HG03095 (cell line): Measurements from ENCODE around the gene FBXL16.

ENCODE experiments used
- ATAC-seq: cut with Tn5 transposase; IDR thresholded peaks from one replicate; pipeline ENCODE4 v1.9.1; 2021; ENCODE audit warnings: moderate library complexity; ENCODE audit not compliant: unreplicated experiment

The FBXL16 gene

DNA sequence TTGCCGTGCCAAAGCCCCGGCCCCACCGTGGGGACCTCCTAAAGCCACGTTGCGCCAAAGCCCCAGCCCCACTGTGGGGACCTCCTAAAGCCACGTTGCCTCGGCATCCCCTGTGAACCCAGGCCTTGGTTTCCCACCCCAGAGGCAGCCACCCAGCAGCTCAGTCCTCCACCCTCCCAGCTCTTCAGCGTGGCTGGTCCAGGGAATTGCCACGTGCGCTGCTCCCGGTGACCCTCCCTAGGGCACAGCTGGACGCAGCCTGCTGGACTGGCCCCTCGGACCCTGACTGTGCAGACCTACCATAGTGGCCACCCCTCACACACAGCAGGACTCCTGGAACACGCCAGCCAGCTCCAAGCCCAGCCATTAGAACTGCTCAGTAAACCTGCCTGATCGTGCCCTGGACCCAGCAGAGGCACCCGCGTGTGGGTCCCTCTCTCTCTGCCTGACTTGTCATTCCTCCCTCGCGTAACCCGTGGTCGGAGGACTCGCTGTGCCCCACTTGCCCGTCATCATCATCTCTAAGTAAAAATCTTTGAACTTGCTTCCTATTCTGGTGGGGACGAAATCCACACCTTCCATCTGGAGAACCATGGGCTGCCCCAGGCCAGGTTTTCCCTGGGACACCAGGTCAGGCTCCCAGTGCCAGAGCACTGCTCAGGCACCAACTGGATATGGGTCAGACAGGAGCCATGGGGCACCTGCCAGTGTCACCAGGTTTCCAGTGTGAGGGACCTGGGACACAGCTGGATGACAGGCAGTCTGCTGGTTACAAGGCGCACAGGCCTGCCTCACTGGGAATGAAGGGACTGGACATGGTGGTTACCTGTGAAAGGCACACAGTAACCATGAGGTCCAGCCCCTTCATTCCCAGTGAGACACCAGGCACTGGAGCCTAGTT, 29.6 kb upstream of the FBXL16 start:
- ATAC-seq: no peak

DNA sequence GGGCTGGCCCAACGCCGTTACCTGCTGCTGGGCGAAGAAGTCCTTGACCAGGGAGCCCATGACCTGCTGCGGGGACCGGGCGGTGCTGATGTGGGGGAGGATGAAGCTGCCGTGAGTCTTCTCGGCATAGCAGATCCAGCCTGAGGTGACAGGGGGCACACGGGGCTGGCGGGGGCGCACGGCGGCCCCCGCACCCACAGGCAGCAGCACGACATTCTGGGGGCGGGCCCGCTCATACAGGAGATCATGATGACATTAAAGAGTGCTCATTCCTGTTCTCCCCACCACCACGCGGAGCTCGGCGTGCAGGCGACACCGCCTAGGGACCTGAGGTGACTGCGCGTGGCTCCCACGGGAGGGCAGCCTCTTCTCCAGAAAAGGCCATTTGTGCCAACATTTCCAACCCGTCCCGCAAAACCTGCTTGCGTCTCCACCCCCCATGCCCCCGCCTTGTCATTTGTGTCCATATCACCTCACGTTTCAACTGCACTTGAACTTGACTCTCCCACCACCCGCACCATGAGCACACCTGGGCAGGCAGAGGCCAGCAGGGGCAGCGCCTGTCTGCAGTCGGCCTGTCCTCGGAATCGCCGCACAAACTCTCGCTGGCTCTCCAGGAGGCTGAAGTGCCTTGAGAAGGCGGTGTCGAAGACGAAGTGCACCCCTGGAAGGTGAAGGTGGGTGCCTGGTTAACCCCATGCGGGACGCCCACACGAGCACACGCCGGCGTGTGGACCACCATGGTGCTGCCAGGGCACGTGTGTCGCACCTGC, 28.8 kb upstream of the FBXL16 start:
- ATAC-seq: no peak

DNA sequence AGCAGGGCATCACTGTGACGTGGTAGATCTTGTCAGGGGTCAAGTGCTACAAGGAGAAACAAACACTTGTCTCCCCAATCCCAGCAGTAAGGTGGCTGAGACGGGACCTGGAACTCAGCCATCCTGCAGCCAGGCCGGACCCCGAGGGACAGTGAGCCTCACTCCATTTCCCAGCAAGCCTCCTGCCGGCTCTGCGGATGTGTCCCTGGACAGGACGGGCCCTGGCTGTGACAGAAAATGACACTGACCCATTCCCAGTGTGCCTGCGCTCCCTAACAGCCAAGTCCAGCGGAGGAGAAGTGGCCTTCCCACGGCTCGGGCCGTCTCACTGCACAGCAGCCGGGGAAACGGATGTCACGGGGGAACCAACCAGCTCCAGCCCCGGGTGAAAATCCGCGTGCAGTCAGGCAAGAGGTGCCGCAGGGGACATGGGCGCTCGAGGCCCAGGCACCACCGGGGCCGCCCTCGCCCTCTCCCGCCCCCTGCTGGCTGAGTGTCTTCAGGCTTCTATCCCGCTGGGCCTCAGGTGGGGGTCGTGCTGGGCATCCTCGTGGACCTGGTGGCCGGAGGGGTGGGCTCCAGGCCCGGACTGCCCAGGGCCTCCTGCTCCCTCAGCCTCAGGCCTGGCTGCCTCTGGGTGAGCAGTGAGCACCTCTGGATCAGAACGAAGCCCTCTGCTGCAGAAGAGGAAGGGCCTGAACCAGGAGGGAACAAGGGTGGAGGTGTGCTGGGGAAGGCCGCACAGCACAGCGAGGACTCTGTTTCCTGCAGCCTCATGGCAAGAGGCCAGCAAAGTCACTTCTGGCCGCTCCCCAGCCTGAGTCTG, 28.0 kb upstream of the FBXL16 start:
- no peak for ATAC-seq

DNA sequence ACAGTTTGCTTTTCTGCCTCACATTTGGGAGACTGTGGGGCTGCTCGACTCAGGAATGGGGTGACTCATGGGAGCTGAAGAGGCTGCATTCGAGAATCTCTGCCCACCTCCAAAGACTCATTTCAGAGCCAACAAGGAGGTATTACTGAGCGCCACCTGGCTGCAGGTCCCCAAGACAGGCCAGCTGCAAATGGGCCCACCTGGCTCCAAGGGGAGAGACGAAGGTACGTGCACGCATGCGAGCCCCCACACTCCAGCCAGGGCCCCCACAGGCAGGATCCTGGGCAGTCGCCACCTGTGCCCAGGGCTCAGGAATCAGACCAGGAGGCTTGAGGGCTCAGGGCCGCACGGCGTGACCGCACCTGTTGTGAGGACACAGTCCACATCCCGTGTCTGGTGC, 27.3 kb upstream of the FBXL16 start:
- no peak for ATAC-seq

DNA sequence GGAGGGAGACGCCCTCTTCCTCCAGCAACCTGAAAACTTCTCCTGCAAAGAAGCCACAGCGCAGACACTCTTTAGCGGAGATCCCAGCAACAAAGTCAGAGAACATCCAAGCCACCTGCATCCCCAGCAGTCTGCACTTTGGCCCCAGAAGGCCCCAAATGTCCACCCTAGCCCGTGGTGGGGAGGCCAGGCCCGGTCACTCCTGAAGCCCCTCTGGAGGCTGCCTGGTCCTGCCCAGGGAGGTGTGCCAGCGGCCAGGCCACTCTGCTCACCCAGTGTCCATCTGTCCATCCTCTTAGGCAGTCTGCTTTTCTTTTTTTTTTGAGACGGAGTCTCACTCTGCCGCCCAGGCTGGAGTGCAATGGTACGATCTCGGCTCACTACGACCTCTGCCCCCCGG, 26.7 kb upstream of the FBXL16 start:
- ATAC-seq: no peak

DNA sequence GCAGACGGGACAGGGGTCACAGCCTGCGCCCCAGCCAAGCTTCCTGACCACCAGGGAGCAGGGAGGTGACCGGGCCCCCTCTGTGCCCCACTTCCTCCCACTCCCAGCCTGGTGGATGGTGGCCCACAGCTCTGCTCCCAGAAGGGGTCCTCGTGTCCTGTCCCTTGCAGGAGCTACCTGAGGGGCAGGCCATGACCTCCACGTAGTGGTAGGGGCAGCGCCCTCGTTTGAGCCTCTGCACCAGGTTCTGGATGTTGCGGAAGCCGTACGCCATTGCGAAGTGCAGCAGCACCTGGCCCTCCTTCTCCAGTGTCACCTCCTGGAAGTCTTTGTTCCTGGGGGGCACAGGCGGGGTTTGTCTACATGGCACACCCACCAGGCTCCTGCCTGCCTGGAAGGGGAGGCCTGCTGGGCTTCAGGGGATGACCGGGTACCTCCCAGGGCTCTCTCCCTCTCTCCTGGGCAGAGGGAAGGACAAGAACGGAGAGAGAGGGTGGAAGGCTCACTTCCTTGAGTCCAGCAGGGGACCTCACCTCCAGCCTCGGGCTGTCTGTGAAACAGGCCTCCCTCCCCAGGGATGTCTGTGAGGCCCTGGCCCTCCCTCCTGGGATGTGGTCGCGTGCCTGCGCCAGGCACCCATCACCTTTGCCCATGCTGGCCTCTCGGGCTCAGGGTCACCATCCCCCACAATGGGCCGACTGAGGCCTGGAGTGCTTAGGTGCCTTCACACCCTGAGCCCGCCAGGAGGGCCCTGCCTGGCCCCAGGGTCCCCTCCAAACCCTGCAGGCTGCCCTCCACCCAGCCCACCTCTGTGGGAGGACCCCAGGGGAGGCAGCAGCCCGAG, 25.3 kb upstream of the FBXL16 start:
- no peak for ATAC-seq

DNA sequence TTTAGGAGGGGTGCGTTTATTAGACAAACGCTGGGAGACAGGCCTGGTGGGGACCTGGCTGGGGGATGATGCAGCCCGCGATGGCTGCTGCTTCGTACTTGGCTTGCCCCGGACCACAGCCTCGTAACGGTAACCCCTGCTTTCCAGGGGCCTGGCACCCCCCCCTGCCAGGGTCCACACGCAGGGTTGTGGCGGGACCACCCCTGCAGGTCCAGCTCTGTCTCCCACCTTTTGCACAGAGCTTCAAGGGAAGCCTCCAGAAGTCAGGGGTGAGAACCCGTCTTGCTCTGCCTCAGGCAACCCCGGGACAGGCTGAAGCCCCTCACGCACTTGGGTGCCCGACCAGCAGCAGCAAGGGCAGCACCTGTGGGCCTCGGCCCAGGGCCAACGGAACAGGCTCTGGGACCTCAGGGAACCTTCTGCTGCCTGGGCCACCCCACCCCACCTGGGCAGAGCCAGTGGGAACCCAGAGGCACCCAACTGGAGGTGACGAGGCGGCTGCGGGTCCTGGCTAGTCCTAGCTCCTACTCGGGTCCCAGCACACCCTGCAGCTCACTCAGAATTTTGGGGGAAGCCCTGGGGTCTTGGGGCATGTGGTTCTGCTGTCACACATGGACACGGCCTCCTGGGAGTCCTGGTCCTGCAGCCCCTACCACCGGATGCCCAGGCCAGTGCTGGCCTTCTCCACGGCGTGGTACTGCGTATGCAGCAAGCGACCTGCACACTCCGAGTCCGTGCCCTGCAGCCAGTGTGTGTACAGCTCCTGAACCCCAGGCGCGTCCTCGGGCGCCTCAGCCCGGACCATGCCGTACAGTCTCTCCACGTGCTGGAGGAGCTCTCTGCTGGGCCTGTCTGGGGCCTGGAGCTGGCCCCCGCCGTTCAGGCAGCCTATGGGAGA, 24.4 kb upstream of the FBXL16 start:
- ATAC-seq: no peak

DNA sequence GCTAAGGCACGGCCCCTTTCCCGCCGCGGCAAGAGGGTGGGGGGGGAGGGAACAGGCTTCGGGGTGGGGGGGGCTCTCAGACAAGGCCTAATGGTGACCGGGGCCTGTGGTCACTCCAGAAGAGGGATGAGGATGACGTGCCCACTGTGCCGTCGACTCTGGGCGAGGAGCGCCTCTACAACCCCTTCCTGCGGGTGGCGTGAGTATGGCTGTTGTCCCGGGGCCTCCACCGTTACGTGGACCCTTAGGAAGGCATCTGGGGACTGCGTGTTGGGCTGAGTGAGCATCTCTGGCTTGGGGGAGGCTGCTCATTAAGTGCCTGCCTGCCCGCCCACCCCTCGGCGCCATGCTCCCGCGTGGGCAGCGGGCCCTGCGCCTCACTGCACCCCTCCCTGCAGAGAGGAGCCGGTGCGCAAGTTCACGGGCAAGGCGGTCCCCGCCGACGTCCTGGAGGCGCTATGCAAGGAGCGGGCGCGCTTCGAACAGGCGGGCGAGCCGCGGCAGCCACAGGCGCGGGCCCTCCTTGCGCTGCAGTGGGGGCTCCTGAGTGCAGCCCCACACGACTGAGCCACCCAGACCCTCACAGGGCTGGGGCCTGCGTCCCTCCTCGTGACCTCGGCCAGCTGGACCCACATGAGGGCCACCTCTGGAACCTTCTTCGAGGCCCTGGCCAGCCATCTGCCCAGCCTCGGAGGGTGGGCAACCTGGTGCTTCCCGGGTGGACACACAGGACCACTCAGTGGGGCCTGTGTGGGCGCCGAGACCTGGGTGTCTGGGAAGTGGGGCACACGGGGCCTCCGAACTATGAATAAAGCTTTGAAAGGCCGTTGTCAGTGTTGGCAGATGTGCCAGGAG, 23.5 kb upstream of the FBXL16 start:
- ATAC-seq: no peak

DNA sequence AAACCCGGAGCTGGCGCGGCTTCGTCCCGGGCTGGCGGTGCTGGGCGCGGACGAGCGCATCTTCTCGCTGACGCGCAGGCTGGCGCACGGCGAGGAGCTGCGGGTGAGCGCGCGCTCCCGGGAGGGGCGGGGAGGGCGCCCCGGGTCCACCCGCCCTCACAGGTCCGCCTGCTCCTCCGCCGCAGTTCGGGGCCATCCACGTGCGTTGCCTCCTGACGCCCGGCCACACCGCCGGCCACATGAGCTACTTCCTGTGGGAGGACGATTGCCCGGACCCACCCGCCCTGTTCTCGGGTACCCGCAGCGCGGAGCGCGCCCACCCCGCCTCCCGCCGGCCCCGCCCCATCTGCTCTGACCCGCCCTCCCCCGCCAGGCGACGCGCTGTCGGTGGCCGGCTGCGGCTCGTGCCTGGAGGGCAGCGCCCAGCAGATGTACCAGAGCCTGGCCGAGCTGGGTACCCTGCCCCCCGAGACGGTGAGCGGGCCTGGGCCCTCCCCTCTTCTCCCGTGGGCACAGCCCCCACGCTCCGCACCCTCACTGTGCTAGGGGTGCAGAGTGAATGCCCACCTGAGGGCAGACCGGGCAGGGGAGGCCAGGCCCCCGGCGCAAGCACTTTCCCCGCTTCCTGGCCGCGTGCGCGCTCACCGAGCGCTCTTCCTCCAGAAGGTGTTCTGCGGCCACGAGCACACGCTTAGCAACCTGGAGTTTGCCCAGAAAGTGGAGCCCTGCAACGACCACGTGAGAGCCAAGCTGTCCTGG, 22.7 kb upstream of the FBXL16 start:
- ATAC-seq: no peak

DNA sequence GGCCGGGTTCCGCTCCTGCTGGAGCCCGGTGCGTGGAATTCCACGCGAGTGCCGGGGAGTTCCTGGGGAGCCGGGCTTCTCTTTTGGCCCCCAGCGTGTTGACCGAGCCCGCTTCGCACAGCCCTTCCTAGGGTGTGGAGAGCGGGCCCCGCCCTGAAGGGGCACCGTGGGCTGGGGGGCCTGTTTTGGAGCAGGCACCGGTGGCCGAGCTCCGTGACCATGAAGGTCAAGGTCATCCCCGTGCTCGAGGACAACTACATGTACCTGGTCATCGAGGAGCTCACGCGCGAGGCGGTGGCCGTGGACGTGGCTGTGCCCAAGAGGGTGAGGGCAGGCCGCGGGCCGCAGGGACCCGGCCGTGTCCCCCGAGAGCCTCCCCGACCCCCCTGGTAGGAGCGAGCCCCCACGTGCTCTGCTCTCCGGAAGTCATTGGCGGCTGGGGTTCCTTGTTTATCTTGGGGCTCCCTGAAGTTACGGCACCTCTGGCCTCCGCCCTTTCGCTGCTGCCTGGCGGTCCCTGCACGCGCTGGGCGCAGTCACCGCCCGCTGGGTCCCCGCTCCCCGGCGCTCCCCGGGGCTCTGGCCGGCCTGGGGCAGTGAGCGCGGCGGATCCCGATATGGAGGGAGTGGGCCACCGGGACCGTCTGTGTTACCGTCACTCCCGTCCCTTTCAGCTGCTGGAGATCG, 21.8 kb upstream of the FBXL16 start:
- ATAC-seq: no peak

DNA sequence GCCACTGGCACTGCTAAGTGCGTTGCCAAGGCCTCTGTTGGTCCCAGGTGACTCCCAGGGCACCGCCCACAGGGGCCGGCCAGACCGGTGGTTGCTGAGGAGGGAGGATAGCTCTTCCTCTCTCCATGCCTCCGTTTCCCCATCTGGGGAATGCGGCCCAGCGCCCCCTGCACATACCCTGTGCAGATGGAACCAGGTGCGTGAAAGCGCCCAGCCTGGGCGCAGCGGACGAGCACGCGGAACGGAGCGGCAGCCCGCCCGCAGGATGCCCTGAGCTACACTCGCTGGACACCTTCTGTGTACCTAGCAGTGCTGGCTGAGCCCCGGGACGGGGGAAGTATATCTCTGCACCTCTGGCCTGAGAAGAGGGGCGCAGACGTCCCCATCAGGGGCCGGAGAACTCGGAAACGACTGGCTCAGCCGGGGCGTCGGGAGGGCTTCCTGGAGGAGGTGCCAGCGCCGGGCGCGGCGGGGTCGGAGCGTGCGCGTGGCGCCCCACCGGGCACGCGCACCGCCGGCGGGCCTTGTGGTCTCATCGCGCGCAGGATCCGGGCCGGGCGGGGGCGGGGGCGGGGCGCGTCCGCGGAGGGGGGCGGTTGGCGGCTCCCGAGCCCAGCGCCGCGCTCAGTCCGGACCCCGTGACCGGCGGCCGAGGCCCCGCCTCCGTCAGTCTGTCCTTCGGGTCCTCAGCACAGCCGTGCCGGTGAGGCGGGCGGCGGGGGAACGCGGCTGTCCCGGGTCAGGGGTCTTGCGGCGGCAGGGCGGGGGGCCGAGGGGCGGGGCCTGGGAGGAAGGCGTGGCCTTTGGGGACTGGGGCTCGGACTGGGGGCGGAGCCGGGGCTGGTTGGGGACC, 21.1 kb upstream of the FBXL16 start, which contains the start of the genes CCDC78 and HAGHL:
CCDC78 (minus strand) TSS at position 6 of the 853 bp plus-strand sequence. CDS start 76 bp downstream, outside the sequence.
HAGHL (plus strand) TSS at position 669 of the 853 bp plus-strand sequence. CDS start 404 bp downstream, outside the sequence.
- ATAC-seq: no peak

DNA sequence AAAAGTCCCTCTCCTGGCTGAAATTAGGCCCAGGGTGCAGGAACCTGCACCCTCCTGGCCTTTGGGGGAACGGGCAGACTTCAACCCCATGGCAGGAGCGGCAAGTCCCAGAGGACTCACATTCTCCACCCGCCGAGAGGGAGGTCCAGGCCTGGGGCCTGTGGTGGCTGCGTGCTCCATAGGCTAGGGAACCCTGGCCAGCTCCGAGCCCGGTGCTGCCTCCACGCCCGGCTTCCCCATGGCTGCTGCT, 20.5 kb upstream of the FBXL16 start:
- no peak for ATAC-seq

DNA sequence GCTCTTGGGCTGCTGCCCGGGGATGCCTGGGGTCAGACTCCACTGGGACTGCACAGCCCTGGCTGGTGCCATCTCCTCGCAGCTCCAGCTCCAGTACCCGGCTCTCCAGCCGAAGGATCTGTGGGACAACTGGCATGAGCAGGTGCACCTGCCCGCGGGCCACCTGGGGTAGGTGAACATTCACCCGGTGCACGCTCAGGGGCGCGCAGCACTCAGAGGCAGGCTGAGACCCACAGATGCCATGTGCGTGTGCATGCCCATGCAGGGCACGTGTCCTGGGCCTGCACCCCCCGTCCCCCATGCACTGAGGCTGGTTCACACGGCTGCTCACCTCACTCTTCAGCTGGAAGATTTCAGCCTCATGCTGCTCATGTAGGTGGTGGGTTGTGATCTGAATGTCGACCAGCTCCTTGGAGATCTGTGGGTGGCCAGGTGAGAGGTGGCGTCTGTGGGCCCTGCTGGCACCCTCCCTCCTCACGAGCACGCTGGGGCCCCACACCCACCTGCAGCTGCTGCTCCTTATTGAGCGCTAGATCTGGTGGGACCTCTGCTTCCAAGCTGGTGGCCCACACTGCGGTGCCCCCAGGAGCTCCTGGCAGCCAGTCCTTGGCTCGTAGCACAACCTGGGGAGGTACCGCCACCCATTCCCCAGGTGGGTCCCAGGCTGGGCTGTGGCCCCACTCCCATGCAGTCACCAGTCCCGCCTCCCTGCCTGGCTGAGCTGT, 20.0 kb upstream of the FBXL16 start:
- no peak for ATAC-seq

DNA sequence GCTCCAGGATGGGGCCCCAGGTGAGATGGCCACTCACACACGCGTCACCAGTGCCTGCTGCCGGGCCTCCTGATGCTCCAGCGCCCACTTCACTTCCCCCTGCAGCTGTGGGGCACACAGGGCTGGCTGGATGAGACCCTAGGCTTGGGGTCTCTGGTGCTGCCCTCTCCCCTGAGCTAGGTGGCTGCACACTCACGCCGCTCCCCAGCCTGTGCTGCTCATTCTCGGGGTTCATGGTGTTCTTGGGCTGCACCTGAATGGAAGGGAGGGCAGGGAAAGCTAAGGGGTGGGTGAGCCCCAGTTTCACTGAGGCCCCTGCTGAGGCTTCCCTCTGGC, 19.4 kb upstream of the FBXL16 start:
- no peak for ATAC-seq

DNA sequence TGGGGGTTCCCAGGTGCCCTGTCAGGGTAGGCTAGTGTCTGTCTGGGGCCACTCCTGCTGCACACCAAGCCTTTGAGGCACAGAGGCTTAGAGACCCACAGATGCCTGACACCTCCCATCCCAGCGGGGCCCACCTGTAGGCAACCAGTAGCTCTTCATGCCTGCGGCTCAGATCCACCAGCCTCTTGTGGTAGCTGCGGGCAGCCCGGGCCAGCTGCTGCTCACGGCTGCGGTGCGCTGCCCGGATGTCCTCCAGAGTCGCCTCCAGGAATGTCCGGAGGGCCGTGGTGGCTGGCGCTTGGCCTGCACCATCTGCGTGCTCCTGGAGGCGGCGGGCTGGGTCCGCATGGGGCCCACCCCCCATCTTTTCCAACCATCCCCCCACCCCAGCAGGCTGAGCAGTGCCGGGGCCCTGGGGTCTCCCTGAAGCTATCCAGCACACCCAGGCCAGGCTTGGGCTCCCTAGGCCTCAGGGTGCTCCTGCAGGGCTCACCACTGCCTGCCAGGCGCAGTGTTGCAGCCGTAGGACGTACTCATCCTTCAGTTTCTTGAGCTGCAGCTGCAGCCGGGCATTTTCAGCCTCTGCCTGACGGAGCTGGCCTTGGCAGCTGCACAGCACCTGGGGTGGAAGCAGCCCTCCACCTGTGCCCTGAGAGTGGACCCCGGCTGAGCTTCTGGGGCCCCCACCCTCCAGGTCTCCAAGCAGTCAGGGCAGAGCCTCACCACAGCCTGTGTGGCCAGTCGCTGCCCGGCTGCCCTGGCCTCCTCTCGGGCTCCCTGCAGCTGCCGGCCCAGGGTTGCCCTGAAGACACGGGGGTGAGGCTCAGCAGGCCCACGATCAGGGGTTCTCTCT, 18.8 kb upstream of the FBXL16 start:
- ATAC-seq: no peak
